SU-DHL-6 (cell line): ENCODE measurements around the gene ZBTB47.

Experiments
- EZH2phosphoT487 ChIP-seq: fragments of 200-600 bp; sonication (generic), shearing (Covaris generic); conservative IDR thresholded peaks from 2 replicates; pipeline ENCODE4 v1.6.1; 2018; ENCODE audit warnings: mild to moderate bottlenecking, antibody characterized with exemption, low read length, moderate library complexity, mixed read lengths
- TF ChIP-seq, protein P1 (sequence below): fragments of 200-600 bp; sonication (generic); IDR thresholded peaks from one replicate; pipeline ENCODE4 v1.5.1; 2017; ENCODE audit warnings: antibody characterized with exemption, mild to moderate bottlenecking, low read length, moderate library complexity; ENCODE audit not compliant: insufficient read depth, poor library complexity, severe bottlenecking

- TF ChIP-seq, protein P1, sequence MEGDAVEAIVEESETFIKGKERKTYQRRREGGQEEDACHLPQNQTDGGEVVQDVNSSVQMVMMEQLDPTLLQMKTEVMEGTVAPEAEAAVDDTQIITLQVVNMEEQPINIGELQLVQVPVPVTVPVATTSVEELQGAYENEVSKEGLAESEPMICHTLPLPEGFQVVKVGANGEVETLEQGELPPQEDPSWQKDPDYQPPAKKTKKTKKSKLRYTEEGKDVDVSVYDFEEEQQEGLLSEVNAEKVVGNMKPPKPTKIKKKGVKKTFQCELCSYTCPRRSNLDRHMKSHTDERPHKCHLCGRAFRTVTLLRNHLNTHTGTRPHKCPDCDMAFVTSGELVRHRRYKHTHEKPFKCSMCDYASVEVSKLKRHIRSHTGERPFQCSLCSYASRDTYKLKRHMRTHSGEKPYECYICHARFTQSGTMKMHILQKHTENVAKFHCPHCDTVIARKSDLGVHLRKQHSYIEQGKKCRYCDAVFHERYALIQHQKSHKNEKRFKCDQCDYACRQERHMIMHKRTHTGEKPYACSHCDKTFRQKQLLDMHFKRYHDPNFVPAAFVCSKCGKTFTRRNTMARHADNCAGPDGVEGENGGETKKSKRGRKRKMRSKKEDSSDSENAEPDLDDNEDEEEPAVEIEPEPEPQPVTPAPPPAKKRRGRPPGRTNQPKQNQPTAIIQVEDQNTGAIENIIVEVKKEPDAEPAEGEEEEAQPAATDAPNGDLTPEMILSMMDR: no peak
- no peak for TF ChIP-seq EZH2phosphoT487
Observed at GRCh38 chr3:42710323-42711021, 57.0 kb downstream of the ZBTB47 start.
